SU-DHL-6 (cell line): ENCODE measurements around the gene RUNX1.

Experiments used
- H2AFZ ChIP-seq: fragments of 200-600 bp; sonication (generic); 2 replicates; pipeline ENCODE4 v1.6.1; 2014; ENCODE audit warnings: low read depth, mild to moderate bottlenecking, moderate library complexity, mixed read lengths, antibody characterized with exemption, low read length; ENCODE audit not compliant: severe bottlenecking
- H3F3A ChIP-seq: fragments of 200-600 bp; shearing (Covaris generic); 2 replicates; pipeline ENCODE4 v1.6.0; 2016; ENCODE audit warnings: antibody characterized with exemption, mild to moderate bottlenecking; ENCODE audit not compliant: insufficient read depth
- H3K27ac ChIP-seq: fragments of 200-600 bp; sonication (generic); 2 replicates; pipeline ENCODE4 v1.5.1; 2016; ENCODE audit warnings: low read depth, mild to moderate bottlenecking, low read length, moderate library complexity, mixed read lengths
- H3K27me3 ChIP-seq: fragments of 200-600 bp; sonication (generic), shearing (Covaris generic); 2 replicates; pipeline ENCODE4 v1.6.0; 2014; ENCODE audit warnings: mild to moderate bottlenecking, low read length
- H3K36me3 ChIP-seq: fragments of 200-600 bp; sonication (generic); 2 replicates; pipeline ENCODE4 v1.6.1; 2014; ENCODE audit warnings: mild to moderate bottlenecking, low read length, mixed read lengths
- H3K4me2 ChIP-seq: fragments of 300-600, 200-600 bp; shearing (Covaris generic), sonication (generic); 2 replicates; pipeline ENCODE4 v1.6.0; 2014; ENCODE audit warnings: low read length, low read depth, mild to moderate bottlenecking; ENCODE audit not compliant: poor library complexity, severe bottlenecking
- H3K4me3 ChIP-seq: fragments of 200-600 bp; sonication (generic); 2 replicates; pipeline ENCODE4 v1.5.1; 2014; ENCODE audit warnings: antibody characterized with exemption, low read length, mild to moderate bottlenecking, mixed read lengths; ENCODE audit not compliant: insufficient read depth, poor library complexity, severe bottlenecking
- H3K79me2 ChIP-seq: fragments of 200-600 bp; sonication (generic); 2 replicates; pipeline ENCODE4 v1.6.1; 2014; ENCODE audit warnings: mild to moderate bottlenecking, low read length, moderate library complexity; ENCODE audit not compliant: insufficient read depth
- H3K9ac ChIP-seq: fragments of 200-600 bp; sonication (generic); 2 replicates; pipeline ENCODE4 v1.7.0; 2014; ENCODE audit warnings: mild to moderate bottlenecking, low read length
- H3K9me2 ChIP-seq: fragments of 200-600 bp; sonication (generic); replicated peaks from 2 replicates; pipeline ENCODE4 v1.6.1; 2014; ENCODE audit warnings: low read length; ENCODE audit not compliant: insufficient read depth
- H3K9me3 ChIP-seq: fragments of 200-600 bp; sonication (generic); 2 replicates; pipeline ENCODE4 v1.6.1; 2014; ENCODE audit warnings: low read length, mixed read lengths; ENCODE audit not compliant: insufficient read depth
- H4K20me1 ChIP-seq: fragments of 200-600 bp; sonication (generic); 2 replicates; pipeline ENCODE4 v1.6.1; 2014; ENCODE audit warnings: low read depth, mild to moderate bottlenecking, antibody characterized with exemption, low read length, moderate library complexity, mixed read lengths
- CTCF ChIP-seq: fragments of 200-600 bp; sonication (generic); IDR thresholded peaks from one replicate; pipeline ENCODE4 v1.5.1; 2017; ENCODE audit warnings: antibody characterized with exemption, mild to moderate bottlenecking, low read length, moderate library complexity; ENCODE audit not compliant: insufficient read depth, poor library complexity, severe bottlenecking
- EZH2phosphoT487 ChIP-seq: fragments of 200-600 bp; sonication (generic), shearing (Covaris generic); conservative IDR thresholded peaks from 2 replicates; pipeline ENCODE4 v1.6.1; 2018; ENCODE audit warnings: mild to moderate bottlenecking, antibody characterized with exemption, low read length, moderate library complexity, mixed read lengths

Gene RUNX1

GRCh38 chr21:35070436-35070835 lies 21.3 kb upstream of the RUNX1 start:
- no peak overlapping the region for H3K27ac ChIP-seq
- no peak overlapping the region for H3K4me2 ChIP-seq
- H3K9me3 ChIP-seq: no peaks in the 10 kb centered on the region
- H3K9ac ChIP-seq: no peak overlapping the region
- no peaks in the 10 kb centered on the region for H3F3A ChIP-seq
- H4K20me1 ChIP-seq: no peaks in the 10 kb centered on the region
- no peak for TF ChIP-seq CTCF
- no peak for TF ChIP-seq EZH2phosphoT487
- H3K79me2 ChIP-seq: no peaks in the 10 kb centered on the region
- no peaks in the 10 kb centered on the region for H3K9me2 ChIP-seq
- H3K27me3 ChIP-seq: no peaks in the 10 kb centered on the region
- H3K36me3 ChIP-seq: no peaks in the 10 kb centered on the region; the same call in 1 of the 2 replicates
- no peak overlapping the region for H2AFZ ChIP-seq
- H3K4me3 ChIP-seq: no peak overlapping the region

GRCh38 chr21:35066824-35067223 lies 17.7 kb upstream of the RUNX1 start:
- H3K27me3 ChIP-seq: no peaks in the 10 kb centered on the region
- no peak overlapping the region for H2AFZ ChIP-seq
- H3K9me3 ChIP-seq: no peaks in the 10 kb centered on the region
- no peaks in the 10 kb centered on the region for H4K20me1 ChIP-seq
- H3K79me2 ChIP-seq: no peaks in the 10 kb centered on the region
- H3F3A ChIP-seq: no peaks in the 10 kb centered on the region
- no peaks in the 10 kb centered on the region for H3K36me3 ChIP-seq
- H3K27ac ChIP-seq: no peak overlapping the region
- no peak overlapping the region for H3K4me2 ChIP-seq
- no peak overlapping the region for H3K4me3 ChIP-seq
- no peak overlapping the region for H3K9ac ChIP-seq
- no peaks in the 10 kb centered on the region for H3K9me2 ChIP-seq
- TF ChIP-seq EZH2phosphoT487 (no peak), CTCF (no peak)

DNA sequence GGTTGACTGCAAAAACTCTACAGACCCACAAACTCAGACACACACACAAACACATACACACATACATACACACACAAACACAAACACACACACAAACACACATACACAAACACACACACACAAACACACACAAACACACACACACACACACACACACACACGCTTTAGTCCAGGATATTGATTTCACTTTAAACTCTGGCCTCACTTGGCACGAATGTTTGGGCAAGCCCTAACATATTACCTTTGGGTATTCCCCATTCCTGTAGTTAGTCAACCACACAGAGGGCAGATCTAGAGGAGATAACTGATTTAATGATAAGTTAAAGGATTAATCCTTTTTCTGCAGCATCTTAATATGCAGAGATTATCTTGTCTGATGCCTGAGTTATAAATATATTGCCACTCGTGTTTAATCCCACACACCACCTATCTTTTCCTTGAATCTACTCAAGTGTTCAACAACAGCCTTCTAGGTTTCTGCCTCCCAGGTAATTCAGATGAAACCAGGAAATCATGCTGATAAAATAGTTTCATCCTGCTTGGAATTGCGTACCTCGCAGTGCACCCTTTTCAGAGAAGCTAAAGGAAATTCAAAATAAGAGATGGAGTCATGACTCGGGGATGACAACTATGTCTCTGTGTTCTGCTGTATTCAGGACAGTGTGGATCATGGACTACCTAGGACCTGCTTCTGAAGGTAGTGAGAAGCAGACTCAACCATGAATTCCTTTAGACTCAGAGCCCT lies 14.5 kb upstream of the RUNX1 start:
- Histone ChIP-seq H3K4me2 (no peak overlapping the region), H3K4me3 (no peak overlapping the region), H3K27ac (no peak overlapping the region), H3K9ac (no peak overlapping the region), H3K27me3 (no peaks in the 10 kb centered on the region), H3K79me2 (no peaks in the 10 kb centered on the region), H3F3A (no peaks in the 10 kb centered on the region), H3K36me3 (no peaks in the 10 kb centered on the region), H4K20me1 (no peaks in the 10 kb centered on the region), H3K9me2 (no peaks in the 10 kb centered on the region), H3K9me3 (no peaks in the 10 kb centered on the region), H2AFZ (no peak overlapping the region)
- no peak for TF ChIP-seq CTCF
- TF ChIP-seq EZH2phosphoT487: no peak
